ENCODE results near the gene IPP. TPM values are rescaled to one million over a fixed set of nuclear protein-coding genes. Genes with fewer than 3 reads are reported as not detected.
"Not testable (repeated sequence)": the region's sequence is repeated elsewhere in the genome, so short reads cannot be mapped to it uniquely, and the experiment has no call there.

IPP gene
- polyA plus RNA-seq, 10 donors, result 17.0 to 25.6 (median 20.4) TPM

GRCh38 chr1:45751039-45751838, 786 bp upstream of the IPP start:
- not testable (repeated sequence) for DNase-seq

GRCh38 chr1:45746922-45747321, 3.5 kb downstream of the IPP start:
- no peak for DNase-seq

DNA sequence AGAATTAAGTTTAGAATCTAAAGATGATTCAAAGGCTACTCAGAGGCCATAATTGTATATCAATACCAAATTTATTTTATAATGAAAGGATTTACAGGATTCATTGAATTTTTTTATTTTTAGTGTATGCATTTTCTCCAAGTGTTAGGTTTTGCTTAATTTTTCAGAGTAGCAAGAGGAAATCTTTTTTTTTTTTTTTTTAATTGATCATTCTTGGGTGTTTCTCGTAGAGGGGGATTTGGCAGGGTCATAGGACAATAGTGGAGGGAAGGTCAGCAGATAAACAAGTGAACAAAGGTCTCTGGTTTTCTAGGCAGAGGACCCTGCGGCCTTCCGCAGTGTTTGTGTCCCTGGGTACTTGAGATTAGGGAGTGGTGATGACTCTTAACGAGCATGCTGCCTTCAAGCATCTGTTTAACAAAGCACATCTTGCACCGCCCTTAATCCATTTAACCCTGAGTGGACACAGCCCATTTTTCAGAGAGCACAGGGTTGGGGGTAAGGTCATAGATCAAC, 10.8 kb downstream of the IPP start:
- DNase-seq, result not testable (repeated sequence)

DNA sequence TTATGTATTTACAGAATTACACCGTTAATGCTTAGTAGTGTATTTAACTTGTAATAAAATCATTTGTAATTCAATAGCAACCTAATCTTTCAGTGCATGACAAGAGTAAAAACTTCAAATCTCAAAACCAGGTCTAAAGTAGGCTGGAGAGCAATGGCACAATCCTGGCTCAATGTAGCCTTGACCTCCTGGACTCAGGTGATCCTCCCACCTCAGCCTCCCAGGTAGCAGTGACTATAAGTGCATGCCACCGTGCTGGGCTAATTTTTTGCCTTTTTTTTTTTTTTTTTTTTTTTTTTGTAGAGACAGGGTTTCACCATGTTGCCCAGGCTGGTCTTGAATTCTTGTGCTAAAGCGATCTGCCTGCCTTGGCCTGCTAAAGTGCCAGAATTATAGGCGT, 11.3 kb downstream of the IPP start:
- no peak for DNase-seq

DNA sequence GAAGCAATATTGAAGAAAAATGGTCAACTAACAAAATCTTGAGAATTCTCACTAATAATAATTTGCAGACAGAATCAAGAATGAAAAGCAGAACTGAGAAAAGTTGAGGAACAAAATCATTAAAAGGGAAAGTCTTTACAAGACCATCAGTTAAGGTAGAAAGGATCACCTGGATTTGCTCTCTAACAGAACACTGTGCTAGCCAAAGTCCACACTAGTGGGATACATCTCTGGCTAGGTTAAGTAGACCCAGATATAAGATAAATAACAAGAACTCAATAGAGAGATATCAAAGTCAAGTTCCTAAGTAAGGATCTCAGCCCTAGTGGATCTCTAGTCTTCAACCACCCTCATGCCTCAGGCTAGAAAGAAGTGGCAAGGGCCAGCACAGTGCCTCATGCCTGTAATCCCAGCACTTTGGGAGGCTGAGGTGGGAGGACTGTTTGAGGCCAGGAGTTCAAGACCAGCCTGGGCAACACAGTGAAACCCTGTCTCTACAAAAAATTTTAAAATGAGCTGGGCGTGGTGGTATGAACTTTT, 19.6 kb downstream of the IPP start:
- no peak for DNase-seq

- DNase-seq, result no peak
Measured at GRCh38 chr1:45730075-45730779, 20.2 kb downstream of the IPP start.

GRCh38 chr1:45726007-45726406, 24.4 kb downstream of the IPP start:
- not testable (repeated sequence) for DNase-seq

DNA sequence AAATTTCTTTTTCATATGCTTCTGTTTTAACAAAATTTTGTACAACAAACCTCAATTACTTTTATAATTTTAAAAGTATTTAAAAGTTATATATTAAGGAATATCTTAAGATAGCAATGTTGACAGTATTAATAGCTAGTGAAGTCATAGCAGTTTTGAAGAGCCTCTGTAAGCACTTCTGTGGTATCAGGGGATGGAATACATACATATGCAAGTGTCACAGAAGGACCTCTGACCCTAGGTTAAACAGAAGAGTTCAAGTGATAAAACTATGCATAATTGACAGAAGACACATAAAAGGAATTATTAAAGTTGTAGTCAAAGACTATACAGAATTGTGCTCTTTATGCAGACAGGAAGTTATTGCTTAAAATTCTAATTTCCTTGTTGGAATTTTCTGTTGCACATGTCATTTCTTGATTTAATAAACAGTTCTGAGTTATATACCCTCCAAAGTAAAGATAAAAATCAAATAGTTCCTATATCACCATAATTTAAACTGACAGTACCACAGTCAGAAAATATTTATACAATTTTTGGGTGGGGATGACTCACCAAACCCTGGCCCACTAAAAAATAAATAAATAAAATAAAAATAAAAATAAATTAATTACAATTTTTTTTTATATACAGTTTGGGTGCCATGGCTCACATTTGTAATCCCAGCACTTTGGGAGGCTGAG, 27.1 kb downstream of the IPP start:
- DNase-seq, result no peak

DNA sequence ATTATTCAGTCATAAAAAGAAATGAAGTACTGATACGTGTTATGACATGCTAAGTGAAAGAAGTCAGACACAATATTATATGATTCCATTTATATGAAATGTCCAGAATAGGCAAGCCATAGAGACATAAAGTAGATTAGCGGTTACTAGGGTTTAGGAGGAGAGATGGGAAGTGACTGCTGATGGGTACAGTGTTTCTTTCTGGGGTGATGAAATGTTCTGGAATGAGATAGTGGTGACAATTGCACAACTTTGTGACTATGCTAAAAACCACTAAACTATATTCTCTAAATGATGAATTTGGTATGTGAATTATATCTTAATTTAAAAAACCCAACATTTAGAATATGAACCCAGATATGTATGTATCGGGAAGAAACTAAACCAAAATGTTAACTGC, 27.6 kb downstream of the IPP start:
- peak in 1 of 3 donors; percentile 1 for DNase-seq

DNA sequence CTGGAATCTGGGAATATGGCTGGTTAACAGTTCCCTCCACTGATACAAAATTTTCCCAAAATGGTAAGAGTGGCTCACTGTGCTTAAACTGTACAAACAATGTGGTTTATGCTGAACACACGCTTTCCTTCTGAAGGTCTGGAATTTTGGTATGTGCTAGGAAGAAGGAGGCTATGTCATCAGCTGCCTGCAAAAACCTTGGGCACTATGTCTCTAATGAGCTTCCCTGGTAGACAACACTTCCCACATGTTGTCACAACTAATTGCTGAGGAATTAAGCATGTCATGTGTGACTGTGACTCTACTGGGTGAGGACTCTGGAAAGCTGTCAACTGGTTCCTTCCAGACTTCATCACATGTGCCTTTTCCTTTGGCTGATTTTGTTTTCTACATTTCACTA, 29.2 kb downstream of the IPP start:
- peak in 1 of 3 donors; percentile 32 for DNase-seq

DNA sequence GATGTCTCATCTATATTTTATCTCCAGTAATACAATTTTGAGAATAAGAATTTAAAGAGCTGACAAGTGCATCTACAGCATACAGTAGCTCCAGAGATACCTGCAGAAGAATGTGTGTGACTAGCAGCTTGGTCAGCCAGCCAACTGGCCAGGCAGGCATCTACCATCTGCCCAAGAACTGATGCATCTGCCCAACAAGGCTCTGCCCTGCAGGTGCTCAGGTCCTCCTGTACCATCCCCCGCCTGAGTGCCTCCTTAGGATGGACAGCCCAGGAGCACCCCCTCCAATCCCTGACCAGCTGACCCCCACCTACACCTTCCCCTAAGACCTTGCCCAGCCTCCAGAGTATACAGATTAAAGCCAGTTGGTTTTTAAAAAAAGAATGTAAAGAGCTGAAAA, 32.2 kb downstream of the IPP start:
- no peak for DNase-seq

DNA sequence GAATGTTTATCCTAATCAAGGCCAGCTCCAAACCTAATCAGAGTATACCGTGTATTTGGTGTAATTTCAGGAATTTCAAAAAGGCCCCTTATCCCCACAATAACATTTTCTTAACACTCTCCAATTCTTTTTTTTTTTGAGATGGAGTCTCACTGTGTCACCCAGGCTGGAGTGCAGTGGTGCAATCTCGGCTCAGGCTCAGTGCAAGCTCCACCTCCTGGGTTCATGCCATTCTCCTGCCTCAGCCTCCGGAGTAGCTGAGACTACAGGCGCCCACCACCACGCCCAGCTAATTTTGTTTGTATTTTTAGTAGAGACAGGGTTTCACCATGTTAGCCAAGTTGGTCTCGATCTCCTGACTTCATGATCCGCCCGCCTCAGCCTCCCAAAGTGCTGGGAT, 33.1 kb downstream of the IPP start:
- DNase-seq, result not testable (repeated sequence)

GRCh38 chr1:45716700-45717099, 33.8 kb downstream of the IPP start:
- DNase-seq, result no peak

- no peak for DNase-seq
Measured at GRCh38 chr1:45713711-45714110, 36.7 kb downstream of the IPP start.

- no peak for DNase-seq
Measured at GRCh38 chr1:45704637-45705036, 45.8 kb downstream of the IPP start.

GRCh38 chr1:45694823-45695222, 55.6 kb downstream of the IPP start:
- no peak for DNase-seq

GRCh38 chr1:45693811-45694210, 56.6 kb downstream of the IPP start:
- not testable (repeated sequence) for DNase-seq

DNA sequence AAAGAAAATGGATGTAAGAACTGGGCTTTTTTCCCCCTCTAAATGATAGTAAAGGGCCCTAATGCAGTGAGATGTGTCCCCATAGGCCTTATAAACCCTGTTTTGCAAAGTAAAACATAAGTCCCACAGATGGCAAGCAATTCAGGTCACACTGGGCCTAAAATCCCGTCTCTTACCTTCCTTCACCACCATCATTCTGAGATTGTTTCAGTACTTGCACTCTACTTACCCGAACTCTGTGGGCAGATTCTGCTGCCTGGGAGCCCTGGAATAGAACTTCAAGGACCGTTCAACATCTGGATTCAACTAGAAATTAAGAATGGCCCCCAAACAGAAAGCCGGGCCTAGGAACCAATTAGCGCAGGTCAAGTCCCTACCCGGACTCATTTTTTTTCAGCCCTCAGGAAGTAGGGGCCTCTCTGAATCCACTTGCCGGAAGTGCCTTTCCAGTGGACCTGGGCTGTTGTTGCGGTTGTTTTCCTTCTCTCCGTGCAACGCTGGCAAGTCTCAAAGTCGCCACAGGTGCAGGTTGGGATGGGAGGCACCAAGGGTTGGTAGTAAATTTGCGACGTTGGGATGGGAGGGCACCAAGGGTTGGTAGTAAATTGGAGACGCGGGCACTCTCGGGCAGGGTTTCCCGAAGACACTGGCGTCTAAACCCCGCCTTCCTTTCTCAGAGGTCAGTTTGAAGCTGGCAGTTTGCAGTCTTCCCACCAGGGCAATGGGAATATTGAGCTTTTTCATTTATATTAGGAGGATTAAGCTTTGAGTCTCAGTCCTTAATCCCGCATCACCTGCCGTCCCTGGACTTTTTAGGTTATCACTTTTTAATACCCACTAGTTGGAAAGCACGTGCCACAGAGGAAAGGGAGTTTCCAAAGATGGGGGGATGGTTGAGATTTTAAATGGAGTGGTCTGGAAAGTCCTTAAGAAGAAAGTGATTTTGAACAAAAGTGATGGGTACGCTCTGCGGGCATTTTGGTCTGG, 62.4 kb downstream of the IPP start, which contains the start of gene TMEM69:
Gene TMEM69, plus strand, starts transcription at position 428 of the 987 bp plus-strand sequence. CDS start 2,888 bp downstream, outside the sequence.
- peak; percentile 92 to 97 (median 93) for DNase-seq

DNA sequence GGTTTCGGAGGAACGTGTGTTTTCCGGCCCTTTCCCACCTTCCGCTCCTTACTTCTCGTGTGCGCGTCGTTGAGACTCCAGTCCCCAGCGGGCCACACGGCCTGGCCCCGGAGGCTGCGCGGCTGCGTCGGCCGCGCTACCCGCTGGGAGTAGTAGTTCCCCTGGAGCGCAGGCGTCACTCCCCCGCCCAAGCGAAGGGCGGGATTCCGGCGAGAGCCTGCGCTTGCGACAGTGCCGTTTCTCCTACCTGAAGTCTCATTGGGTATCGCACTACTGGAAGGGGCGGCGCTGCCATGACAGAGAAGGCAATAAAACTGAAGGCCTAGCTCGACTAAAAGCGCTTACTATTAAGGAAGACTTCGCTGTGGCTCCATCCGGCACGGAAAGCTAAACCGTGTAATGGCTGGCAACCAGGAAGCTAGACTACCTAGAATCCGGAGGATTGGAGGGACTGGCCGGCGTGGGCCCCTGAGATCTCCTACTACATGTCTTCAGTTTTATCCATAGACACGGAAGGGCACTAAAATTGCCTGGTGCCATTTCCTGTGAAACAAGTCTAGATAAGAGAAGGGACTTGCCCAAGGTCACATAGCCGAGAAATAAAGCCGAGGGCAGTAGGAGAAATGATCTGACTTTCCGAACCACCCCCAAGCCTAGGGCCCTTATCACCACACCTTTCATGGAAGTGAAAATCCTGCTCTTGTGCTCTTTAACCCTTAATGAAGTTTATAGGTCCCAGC, 63.3 kb downstream of the IPP start:
- DNase-seq, result peak; percentile 99 to 100 (median 99)

Measured in muscle of back (tissue), 11 donors.